Endothelial cell of coronary artery (primary cell): ENCODE data around the gene PI16. TPM values are rescaled to one million over a fixed set of nuclear protein-coding genes. Genes with fewer than 3 reads are reported as not detected.

Experiments used
- total RNA-seq: library from RNA; depleted of rRNA; stranded (reverse); fragments of >200 nt; gene quantifications from 2 replicates; pipeline ENCODE4 v1.2.3, GENCODE V29; 2014

The PI16 gene, protein sequence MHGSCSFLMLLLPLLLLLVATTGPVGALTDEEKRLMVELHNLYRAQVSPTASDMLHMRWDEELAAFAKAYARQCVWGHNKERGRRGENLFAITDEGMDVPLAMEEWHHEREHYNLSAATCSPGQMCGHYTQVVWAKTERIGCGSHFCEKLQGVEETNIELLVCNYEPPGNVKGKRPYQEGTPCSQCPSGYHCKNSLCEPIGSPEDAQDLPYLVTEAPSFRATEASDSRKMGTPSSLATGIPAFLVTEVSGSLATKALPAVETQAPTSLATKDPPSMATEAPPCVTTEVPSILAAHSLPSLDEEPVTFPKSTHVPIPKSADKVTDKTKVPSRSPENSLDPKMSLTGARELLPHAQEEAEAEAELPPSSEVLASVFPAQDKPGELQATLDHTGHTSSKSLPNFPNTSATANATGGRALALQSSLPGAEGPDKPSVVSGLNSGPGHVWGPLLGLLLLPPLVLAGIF
- total RNA-seq: under 0.01 and 3.5 TPM in 2 replicates

DNA sequence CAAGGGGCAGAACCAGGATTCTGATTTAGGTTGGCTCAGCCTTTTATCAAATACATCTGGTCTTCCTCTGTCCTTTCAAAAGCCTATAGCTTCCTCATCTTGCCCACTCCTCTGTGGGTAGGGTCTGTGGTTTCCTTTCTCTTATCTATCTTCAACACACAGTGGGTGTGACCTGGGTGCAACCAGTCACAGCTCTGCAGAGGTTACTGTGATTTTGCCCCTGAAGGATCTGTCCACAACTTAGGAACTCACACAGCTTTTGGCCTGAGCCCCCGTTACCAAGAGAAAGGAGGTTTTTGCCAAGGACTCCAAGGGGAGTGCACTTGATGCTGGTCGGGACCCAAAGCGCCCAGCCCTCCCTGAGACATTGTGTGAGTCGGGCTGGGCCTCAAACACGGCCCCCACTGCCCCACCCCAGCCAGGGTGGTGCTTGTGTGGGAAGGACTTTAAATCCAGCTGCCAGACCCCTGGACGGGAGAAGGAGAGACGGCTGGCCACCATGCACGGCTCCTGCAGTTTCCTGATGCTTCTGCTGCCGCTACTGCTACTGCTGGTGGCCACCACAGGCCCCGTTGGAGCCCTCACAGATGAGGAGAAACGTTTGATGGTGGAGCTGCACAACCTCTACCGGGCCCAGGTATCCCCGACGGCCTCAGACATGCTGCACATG lies at the start of gene PI16:
Gene PI16, plus strand, starts transcription at position 477 of the 670 bp plus-strand sequence. Its CDS starts 23 bp downstream, at position 500.

DNA sequence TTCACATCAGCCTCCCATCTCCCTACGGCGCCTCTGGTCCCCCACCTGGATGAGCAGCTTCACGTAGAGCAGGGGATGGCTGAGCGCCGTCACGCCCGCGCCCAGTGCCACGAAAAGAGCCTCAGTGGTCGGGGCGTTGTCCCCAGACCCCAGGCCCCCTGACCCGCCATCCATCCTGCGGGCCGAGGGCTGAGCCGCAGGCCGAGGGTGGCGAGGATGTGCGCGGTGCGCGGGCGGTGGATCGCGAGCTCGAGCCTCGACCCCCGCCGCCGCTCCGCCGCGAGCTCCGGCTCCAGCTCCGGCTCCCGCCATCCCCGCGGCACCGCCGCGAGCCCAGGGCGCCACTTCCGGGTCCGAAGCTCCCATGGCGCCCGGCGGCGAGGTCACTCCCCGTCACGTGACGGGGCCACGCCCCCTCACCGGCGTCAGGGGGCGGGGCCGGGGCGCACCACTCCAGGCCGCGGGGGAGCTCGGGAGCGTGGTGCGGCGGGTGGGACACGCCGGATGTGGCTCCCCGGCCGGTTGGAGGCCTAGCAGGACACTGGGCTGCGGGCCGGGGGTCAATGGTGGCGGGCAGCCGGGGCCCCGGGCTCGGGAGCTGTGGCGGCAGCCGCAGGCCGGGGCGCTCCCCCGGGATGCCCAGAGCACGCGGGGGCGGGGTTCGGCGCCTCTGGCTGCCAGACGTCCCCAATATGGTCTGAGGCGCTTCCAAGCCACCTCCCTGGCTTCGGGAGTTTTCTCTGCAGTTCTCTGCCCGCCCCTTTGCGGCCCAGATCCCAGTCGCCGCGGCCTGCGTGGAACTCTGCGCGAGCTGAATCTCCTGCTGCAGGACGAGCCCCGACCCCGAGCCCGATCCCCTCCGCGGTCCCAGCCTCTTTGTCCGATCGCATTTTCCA lies 31.5 kb downstream of the PI16 start, which contains the start of gene MTCH1:
Gene MTCH1, minus strand, starts transcription at position 389 of the 896 bp plus-strand sequence. Its CDS starts 23 bp downstream, at position 366.

DNA sequence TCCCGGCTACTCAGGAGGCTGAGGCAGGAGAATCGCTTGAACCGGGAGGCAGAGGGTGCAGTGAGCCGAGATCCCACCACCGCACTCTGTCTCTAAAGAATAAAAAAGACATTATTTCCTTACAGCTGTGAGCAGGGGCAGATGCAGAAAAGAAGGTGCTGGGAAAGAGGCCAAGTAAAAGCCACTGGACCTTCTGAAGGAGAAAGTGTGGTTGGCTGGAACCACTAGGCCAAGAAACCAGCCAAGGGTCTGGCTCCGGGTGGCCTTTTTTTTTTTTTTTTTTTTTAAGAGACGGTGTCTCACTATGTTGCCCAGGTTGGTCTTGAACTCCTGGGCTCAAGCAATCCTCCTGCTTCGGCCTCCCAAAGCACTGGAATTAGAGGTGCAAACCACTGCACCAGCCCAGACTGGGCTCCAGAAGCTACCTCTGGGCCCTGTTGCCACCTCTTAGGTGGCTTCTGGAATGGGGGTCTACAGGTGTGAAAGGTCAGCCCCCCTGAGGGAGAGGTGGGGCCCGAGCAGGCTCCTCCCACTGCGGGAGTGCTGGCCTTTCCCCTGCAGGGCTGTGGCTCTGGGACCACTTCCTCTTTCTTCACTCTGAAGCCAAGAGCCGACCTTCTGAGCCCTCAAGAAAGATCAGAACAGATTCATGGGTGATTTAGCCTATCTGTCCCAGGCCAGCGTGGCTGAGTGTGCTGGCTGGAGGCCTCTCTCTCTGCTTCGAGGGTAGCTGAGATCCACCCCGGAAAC lies 50.7 kb downstream of the PI16 start, which contains the start of gene FGD2:
Gene FGD2, plus strand, starts transcription at position 595 of the 750 bp plus-strand sequence. CDS start 163 bp downstream, outside the sequence.

Other genes with a start within 250 kb of the PI16 start
- gene CPNE5, start 115.3 kb upstream of the PI16 start, total RNA-seq: 11.8 and 15.2 TPM in 2 replicates
- 28.0 and 38.3 TPM in 2 replicates for gene PPIL1, start 79.9 kb upstream of the PI16 start, total RNA-seq
- 23.7 and 25.1 TPM in 2 replicates for gene C6orf89, start 68.8 kb upstream of the PI16 start, total RNA-seq
- gene MTCH1, start 31.5 kb downstream of the PI16 start, total RNA-seq: 270 and 308 TPM in 2 replicates
- not detected in 2 replicates for gene FGD2, start 50.9 kb downstream of the PI16 start, total RNA-seq
- gene PIM1, start 215.4 kb downstream of the PI16 start, total RNA-seq: 1.4 and 3.6 TPM in 2 replicates